T-helper 2 cell treated with Interferon-gamma antibody and Interleukin-4, amounts not matched to agents 5 μg/mL and 100 μg/mL, for 36 hours (primary cell): ENCODE results near the gene SAMD3.
"Not testable (repeated sequence)": the region's sequence is repeated elsewhere in the genome, so short reads cannot be mapped to it uniquely, and the experiment has no call there.

Source experiments
- DNase-seq: peaks from one replicate; pipeline ENCODE4 v3.0.0; 2021; ENCODE audit warnings: low spot score
- H3K27ac Mint-ChIP-seq: one replicate; pipeline ENCODE4 v1.8.0; 2021; ENCODE audit warnings: mild to moderate bottlenecking, mixed read lengths
- H3K27me3 Mint-ChIP-seq: one replicate; pipeline ENCODE4 v1.8.0; 2021; ENCODE audit warnings: low read depth, mixed read lengths
- H3K36me3 Mint-ChIP-seq: one replicate; pipeline ENCODE4 v1.8.0; 2021; ENCODE audit warnings: low read depth, mixed read lengths
- H3K4me1 Mint-ChIP-seq: one replicate; pipeline ENCODE4 v1.8.0; 2021; ENCODE audit warnings: low read depth, mixed read lengths
- H3K4me3 Mint-ChIP-seq: one replicate; pipeline ENCODE4 v1.8.0; 2022; ENCODE audit warnings: mild to moderate bottlenecking, moderate library complexity, mixed read lengths
- H3K9me3 Mint-ChIP-seq: one replicate; pipeline ENCODE4 v1.8.0; 2021; ENCODE audit warnings: mixed read lengths

Gene SAMD3, protein sequence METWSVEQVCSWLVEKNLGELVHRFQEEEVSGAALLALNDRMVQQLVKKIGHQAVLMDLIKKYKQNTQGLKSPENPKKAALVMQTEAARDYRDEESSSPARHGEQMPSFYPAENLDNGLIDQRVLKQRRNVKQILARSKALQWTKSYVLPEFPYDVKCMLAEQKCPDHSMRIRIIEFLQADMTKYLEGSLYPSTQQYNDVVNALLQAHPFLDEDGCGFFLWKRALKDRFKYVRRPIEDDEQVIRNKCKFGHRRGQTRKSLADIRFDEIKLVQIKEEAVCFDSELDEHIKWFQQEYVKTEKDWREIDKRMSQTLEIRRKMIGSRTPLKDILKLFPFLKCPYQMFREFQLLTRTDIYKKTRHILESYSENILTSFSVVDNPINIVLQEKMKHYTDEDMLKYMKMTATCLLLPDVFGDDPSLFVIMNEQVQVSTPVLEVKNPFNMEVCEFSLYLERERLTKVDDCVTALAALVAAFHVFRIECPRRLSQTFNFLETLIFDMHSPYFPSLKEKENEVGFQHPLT

DNA sequence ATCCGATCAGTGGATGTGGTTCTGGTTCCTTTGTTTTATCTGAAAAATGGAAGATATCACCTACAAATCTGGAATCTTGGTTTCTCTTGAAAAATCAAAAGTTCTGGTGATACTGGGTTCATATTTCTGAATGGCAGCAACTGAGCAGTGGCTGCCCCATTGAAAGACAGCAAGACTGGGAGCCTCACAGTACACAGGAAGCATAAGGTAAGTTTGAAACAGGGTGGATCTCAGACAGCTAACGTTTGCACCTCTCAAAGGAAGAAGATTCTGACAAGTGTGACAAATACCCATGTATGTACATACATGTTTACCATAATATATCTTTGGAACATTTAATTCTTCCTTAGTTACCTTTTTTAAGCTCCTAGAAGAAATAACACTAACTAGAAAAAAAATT, at the start of gene SAMD3:
Gene SAMD3, minus strand, starts transcription at position 177 of the 400 bp plus-strand sequence. CDS start 7,678 bp downstream, outside the sequence.
- DNase-seq, result no peak
- H3K27me3 Mint-ChIP-seq, result no peaks in the 10 kb centered on the region
- H3K4me3 Mint-ChIP-seq, result peak within 1 kb of the TSS; percentile 94
- H3K9me3 Mint-ChIP-seq, result peaks cover 35% of the 10 kb centered on the region
- peaks cover 31% of the 10 kb centered on the region for H3K4me1 Mint-ChIP-seq
- H3K27ac Mint-ChIP-seq, result peak within 1 kb of the TSS; percentile 89
- H3K36me3 Mint-ChIP-seq, result peaks cover 50% of the 10 kb centered on the region

DNA sequence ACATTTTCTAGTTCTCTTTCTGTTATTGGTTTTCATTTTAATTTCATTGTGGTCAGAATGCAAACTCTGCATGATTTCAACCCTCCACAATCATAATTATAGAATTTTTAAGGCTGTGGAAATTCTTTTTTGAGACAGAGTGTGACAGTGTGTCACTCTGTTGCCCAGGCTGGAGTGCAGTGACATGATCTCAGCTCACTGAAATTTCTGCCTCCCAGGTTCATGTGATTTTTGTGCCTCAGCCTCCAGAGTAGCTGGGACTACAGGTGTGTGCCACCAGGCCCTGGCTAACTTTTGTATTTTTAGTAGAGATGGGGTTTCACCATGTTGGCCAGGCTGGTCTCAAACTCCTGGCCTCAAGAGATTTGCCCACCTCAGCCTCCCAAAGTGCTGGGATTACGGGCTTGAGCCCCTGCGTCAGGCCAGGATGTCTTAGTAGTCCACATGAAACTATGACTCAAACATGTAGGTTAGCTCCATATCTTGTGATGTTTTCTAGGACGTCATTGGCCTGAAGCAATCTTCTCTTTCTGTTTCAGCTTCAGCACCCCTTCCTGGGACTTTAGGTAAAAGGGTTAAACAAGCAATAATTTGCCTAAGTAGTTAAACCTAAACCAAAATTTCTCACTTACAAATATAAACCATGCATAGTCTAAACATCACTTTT, 47.4 kb upstream of the SAMD3 start:
- H3K4me3 Mint-ChIP-seq, result no peak overlapping the region
- H3K36me3 Mint-ChIP-seq, result peaks cover 14% of the 10 kb centered on the region
- H3K4me1 Mint-ChIP-seq, result peaks cover 2% of the 10 kb centered on the region
- no peaks in the 10 kb centered on the region for H3K27me3 Mint-ChIP-seq
- no peak for DNase-seq
- H3K27ac Mint-ChIP-seq, result no peak overlapping the region
- peaks cover 41% of the 10 kb centered on the region for H3K9me3 Mint-ChIP-seq

- not testable (repeated sequence) for H3K27ac Mint-ChIP-seq, DNase-seq, H3K27me3 Mint-ChIP-seq, H3K4me3 Mint-ChIP-seq
- Mint-ChIP-seq H3K36me3 (peaks cover 13% of the 10 kb centered on the region), H3K9me3 (peaks cover 22% of the 10 kb centered on the region), H3K4me1 (peaks cover 11% of the 10 kb centered on the region)
These were observed 42.8 kb upstream of the SAMD3 start for GRCh38 chr6:130265553-130265952.

GRCh38 chr6:130262008-130262407, 39.3 kb upstream of the SAMD3 start:
- no peaks in the 10 kb centered on the region for H3K27me3 Mint-ChIP-seq
- no peak for DNase-seq
- no peak overlapping the region for H3K27ac Mint-ChIP-seq
- peak overlapping the region; percentile 68 for H3K4me3 Mint-ChIP-seq
- peaks cover 30% of the 10 kb centered on the region for H3K4me1 Mint-ChIP-seq
- peaks cover 27% of the 10 kb centered on the region for H3K36me3 Mint-ChIP-seq
- peaks cover 31% of the 10 kb centered on the region for H3K9me3 Mint-ChIP-seq

- peaks cover 30% of the 10 kb centered on the region for H3K4me1 Mint-ChIP-seq
- H3K27me3 Mint-ChIP-seq, DNase-seq: not testable (repeated sequence)
- H3K27ac Mint-ChIP-seq, result peak overlapping the region; percentile 83
- peak overlapping the region; percentile 68 for H3K4me3 Mint-ChIP-seq
- peaks cover 31% of the 10 kb centered on the region for H3K9me3 Mint-ChIP-seq
- H3K36me3 Mint-ChIP-seq, result peaks cover 27% of the 10 kb centered on the region
These were observed 38.8 kb upstream of the SAMD3 start for GRCh38 chr6:130261558-130261957.

DNA sequence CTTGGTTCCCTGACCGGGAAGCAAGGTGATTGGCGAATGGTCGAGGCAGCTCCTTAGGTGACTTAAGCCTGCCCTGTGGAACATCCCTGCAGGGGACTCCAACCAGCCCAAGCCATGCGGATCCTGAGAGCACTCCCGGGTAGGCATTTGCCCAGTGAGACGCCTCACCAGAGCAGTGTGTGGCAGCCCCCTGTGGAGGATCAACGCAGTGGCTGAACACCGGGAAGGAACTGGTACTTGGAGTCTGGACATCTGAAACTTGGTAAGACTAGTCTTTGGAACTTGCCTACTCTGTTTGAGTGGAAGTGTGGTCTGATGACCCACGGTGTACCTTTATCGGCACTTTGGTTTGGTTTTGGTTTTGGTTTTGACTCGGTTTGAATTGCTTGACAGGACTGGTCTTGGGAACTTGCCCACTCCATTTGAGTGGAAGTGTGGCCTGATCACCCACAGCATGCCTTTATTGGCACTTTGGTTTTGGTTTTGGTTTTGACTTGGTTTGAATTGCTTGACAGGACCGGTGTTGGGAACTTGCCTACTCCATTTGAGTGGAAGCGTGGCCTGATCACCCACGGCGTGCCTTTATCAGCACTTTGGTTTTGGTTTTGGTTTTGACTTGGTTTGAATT, 38.0 kb upstream of the SAMD3 start:
- DNase-seq, H3K27me3 Mint-ChIP-seq: not testable (repeated sequence)
- Mint-ChIP-seq H3K9me3 (peaks cover 34% of the 10 kb centered on the region), H3K36me3 (peaks cover 30% of the 10 kb centered on the region), H3K4me3 (peak overlapping the region; percentile 72), H3K4me1 (peaks cover 34% of the 10 kb centered on the region), H3K27ac (peak overlapping the region; percentile 88)

- peak overlapping the region; percentile 72 for H3K4me3 Mint-ChIP-seq
- DNase-seq, result peak; percentile 38
- peaks cover 30% of the 10 kb centered on the region for H3K36me3 Mint-ChIP-seq
- H3K4me1 Mint-ChIP-seq, result peaks cover 38% of the 10 kb centered on the region
- H3K27ac Mint-ChIP-seq, result peak overlapping the region; percentile 88
- H3K9me3 Mint-ChIP-seq, result peaks cover 37% of the 10 kb centered on the region
- not testable (repeated sequence) for H3K27me3 Mint-ChIP-seq
These were observed 37.3 kb upstream of the SAMD3 start for GRCh38 chr6:130260050-130260462.

- Mint-ChIP-seq H3K27me3 (no peaks in the 10 kb centered on the region), H3K36me3 (peaks cover 30% of the 10 kb centered on the region), H3K4me3 (peak overlapping the region; percentile 72), H3K9me3 (peaks cover 42% of the 10 kb centered on the region), H3K27ac (peak overlapping the region; percentile 88), H3K4me1 (peaks cover 43% of the 10 kb centered on the region)
- DNase-seq, result no peak
These were observed 36.8 kb upstream of the SAMD3 start for GRCh38 chr6:130259557-130259956.

DNA sequence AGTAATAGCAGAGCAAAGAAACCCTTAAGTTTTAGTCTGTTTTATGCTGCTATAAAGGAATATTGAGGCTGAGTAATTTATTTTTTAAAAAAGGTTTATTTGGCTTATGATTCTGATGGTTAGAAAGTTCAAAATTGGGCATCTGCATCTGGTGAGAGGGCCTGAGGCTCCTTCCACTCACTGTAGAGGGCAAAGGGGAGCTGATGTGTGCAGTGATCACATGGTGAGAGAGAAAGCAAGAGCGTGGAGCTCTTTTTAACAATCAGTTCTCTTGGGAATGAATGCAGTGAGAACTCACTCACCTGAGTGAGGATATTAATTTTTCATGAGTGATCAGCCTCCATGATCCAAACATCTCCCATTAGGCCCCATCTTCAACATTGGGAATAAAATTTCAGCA, 36.4 kb upstream of the SAMD3 start:
- no peaks in the 10 kb centered on the region for H3K27me3 Mint-ChIP-seq

DNA sequence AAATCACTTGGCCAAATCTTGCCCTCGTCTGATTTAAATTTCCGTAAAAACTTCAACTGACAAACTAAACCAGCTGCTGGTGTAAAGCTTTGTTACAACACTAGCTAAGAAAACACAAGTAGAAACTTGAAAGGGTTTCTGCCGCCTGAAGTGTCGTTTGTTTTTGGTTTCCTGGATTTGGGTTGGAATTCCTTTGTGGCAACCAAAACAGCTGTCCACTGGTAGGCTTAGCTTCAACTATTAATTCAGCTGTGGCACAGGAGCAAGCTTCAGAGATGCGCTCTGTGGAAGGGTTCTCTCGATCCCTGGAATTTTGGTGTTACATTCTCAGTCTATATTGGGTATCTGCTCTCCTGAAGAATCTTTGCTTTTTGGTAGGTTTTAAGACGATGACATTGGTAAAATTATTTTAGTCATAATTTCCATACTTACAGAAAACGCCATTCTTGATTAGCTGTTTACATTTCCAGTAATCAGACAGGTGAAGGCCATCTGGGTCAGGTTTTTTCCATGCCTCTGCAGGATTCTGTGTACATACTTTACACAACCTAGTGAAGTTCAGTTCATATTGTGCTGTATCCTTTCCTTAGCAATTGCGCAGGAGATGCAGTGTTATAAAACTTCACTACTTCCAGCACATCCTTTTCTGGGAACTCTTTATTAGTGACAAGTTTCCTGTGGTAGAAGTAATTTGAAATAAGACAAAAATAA, 29.9 kb upstream of the SAMD3 start:
- Mint-ChIP-seq H3K4me3 (no peak overlapping the region), H3K36me3 (peaks cover 3% of the 10 kb centered on the region), H3K27ac (no peak overlapping the region), H3K4me1 (peaks cover 13% of the 10 kb centered on the region), H3K9me3 (peaks cover 17% of the 10 kb centered on the region), H3K27me3 (peaks cover 20% of the 10 kb centered on the region)
- no peak for DNase-seq

More for the DNA sequence above, 36.4 kb upstream of the SAMD3 start:
- H3K27ac Mint-ChIP-seq, result peak overlapping the region; percentile 88
- peaks cover 30% of the 10 kb centered on the region for H3K36me3 Mint-ChIP-seq
- peaks cover 40% of the 10 kb centered on the region for H3K9me3 Mint-ChIP-seq
- DNase-seq, result no peak
- H3K4me1 Mint-ChIP-seq, result peaks cover 43% of the 10 kb centered on the region
- H3K4me3 Mint-ChIP-seq, result peak overlapping the region; percentile 34

DNA sequence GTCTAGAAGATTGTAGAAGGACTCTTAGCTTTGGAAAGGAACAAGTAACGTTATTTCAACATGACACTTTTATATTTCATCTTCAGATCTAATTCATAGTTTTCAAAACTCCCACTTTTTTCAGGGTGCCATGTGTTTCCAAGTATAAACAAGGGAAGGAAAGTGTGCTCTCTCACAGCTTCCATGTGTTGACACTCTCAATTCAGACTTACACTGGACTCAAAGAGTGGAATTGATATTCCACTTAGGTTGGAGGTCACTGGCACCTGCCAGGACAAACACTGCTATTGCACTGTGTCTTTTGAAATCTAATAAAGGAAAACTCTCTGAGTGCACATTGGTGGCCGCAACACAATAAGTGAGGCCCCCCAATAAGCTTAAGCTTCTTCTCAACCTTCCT, 22.5 kb upstream of the SAMD3 start:
- Mint-ChIP-seq H3K36me3 (no peaks in the 10 kb centered on the region), H3K4me3 (no peak overlapping the region), H3K27me3 (peaks cover 4% of the 10 kb centered on the region), H3K4me1 (no peaks in the 10 kb centered on the region), H3K9me3 (peaks cover under 1% of the 10 kb centered on the region), H3K27ac (no peak overlapping the region)
- DNase-seq, result no peak

DNA sequence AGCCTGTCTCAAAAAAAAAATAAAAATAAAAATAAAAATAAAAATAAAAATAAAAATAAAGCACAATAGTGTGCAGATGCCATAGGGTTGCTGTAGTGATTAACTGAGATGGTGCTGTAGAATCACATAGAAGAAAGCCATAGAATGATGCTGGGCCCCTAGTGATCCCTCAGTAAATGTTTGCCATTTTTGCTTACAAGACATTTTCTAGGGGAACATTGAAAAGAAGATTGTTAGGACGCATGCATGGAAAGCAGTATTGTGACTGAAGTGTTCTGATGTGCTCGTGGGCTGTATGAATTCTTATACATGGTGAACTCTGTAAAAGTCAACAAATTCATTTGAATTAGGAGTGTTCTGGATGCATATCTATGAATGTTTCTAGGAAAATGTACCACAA, 22.0 kb upstream of the SAMD3 start:
- H3K4me3 Mint-ChIP-seq, result no peak overlapping the region
- no peaks in the 10 kb centered on the region for H3K4me1 Mint-ChIP-seq
- DNase-seq, result no peak
- H3K27me3 Mint-ChIP-seq, result peaks cover 4% of the 10 kb centered on the region
- no peaks in the 10 kb centered on the region for H3K36me3 Mint-ChIP-seq
- no peak overlapping the region for H3K27ac Mint-ChIP-seq
- no peaks in the 10 kb centered on the region for H3K9me3 Mint-ChIP-seq

DNA sequence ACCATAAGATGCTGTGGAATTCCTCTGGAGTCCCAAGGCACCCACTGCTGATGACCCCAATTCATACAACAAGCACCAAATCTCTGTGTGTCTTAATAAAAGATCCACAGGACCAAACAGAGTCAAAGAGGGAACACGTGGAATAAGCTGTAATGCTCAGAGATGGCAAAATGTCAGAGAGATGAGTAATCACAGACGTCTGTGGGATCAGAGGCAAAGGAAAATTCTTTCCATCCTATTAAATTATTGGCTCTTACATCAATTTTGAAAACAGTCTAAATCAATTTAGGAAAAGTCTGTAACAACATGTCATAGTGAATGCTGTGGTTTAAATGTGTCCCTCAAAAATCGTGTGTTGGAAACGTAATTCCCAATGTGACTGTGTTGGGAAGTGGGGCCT, 17.5 kb upstream of the SAMD3 start:
- Mint-ChIP-seq H3K27ac (no peak overlapping the region), H3K36me3 (no peaks in the 10 kb centered on the region), H3K4me1 (no peaks in the 10 kb centered on the region), H3K27me3 (peaks cover 7% of the 10 kb centered on the region), H3K4me3 (no peak overlapping the region), H3K9me3 (no peaks in the 10 kb centered on the region)
- DNase-seq, result no peak
